ENCODE results near the gene ASB6.

Gene ASB6

GRCh38 chr9:129682381-129682780 is 40.4 kb upstream of the ASB6 start:
- Histone ChIP-seq H3F3A (ENCODE audit: insufficient read depth) (no peaks in the 10 kb centered on the region), H3K4me3 (ENCODE audit: insufficient read depth, low read length, poor library complexity, severe bottlenecking) (no peak overlapping the region), H3K36me3 (ENCODE audit: low read length) (no peaks in the 10 kb centered on the region), H3K27me3 (ENCODE audit: low read length) (no peaks in the 10 kb centered on the region), H3K27ac (ENCODE audit: low read depth, low read length) (no peak overlapping the region), H3K9ac (ENCODE audit: low read length) (no peak overlapping the region), H3K9me3 (ENCODE audit: insufficient read depth, low read length) (no peaks in the 10 kb centered on the region), H3K79me2 (ENCODE audit: insufficient read depth, low read length) (no peaks in the 10 kb centered on the region), H2AFZ (ENCODE audit: low read depth, low read length, severe bottlenecking) (no peak overlapping the region), H3K9me2 (replicated peaks; ENCODE audit: insufficient read depth, low read length) (no peaks in the 10 kb centered on the region), H3K4me2 (ENCODE audit: low read depth, low read length, poor library complexity, severe bottlenecking) (no peak overlapping the region), H4K20me1 (ENCODE audit: low read depth, low read length) (no peaks in the 10 kb centered on the region)
- no peak for TF ChIP-seq CTCF (IDR thresholded peaks at IDR 0.05; ENCODE audit: insufficient read depth, low read length, poor library complexity, severe bottlenecking)
- no peak for TF ChIP-seq EZH2phosphoT487 (conservative IDR thresholded peaks at IDR 0.05; ENCODE audit: low read length)

- H3K79me2 ChIP-seq (ENCODE audit: insufficient read depth, low read length), result no peaks in the 10 kb centered on the region
- TF ChIP-seq EZH2phosphoT487 (conservative IDR thresholded peaks at IDR 0.05; ENCODE audit: low read length) (no peak), CTCF (IDR thresholded peaks at IDR 0.05; ENCODE audit: insufficient read depth, low read length, poor library complexity, severe bottlenecking) (no peak)
- no peak overlapping the region for H2AFZ ChIP-seq (ENCODE audit: low read depth, low read length, severe bottlenecking)
- no peak overlapping the region for H3K4me3 ChIP-seq (ENCODE audit: insufficient read depth, low read length, poor library complexity, severe bottlenecking)
- H3K27me3 ChIP-seq (ENCODE audit: low read length), result no peaks in the 10 kb centered on the region
- no peak overlapping the region for H3K27ac ChIP-seq (ENCODE audit: low read depth, low read length)
- no peaks in the 10 kb centered on the region for H4K20me1 ChIP-seq (ENCODE audit: low read depth, low read length)
- H3K36me3 ChIP-seq (ENCODE audit: low read length), result no peaks in the 10 kb centered on the region
- H3K9me2 ChIP-seq (replicated peaks; ENCODE audit: insufficient read depth, low read length), result no peaks in the 10 kb centered on the region
- no peak overlapping the region for H3K9ac ChIP-seq (ENCODE audit: low read length)
- H3K4me2 ChIP-seq (ENCODE audit: low read depth, low read length, poor library complexity, severe bottlenecking), result no peak overlapping the region
- H3K9me3 ChIP-seq (ENCODE audit: insufficient read depth, low read length), result no peaks in the 10 kb centered on the region
- no peaks in the 10 kb centered on the region for H3F3A ChIP-seq (ENCODE audit: insufficient read depth)
These were observed 40.0 kb upstream of the ASB6 start for GRCh38 chr9:129681924-129682323.

GRCh38 chr9:129679537-129679936 is 37.6 kb upstream of the ASB6 start:
- no peaks in the 10 kb centered on the region for H4K20me1 ChIP-seq (ENCODE audit: low read depth, low read length)
- no peak overlapping the region for H3K27ac ChIP-seq (ENCODE audit: low read depth, low read length)
- H3K27me3 ChIP-seq (ENCODE audit: low read length), result no peaks in the 10 kb centered on the region
- H3K4me3 ChIP-seq (ENCODE audit: insufficient read depth, low read length, poor library complexity, severe bottlenecking), result no peak overlapping the region
- H3K36me3 ChIP-seq (ENCODE audit: low read length), result no peaks in the 10 kb centered on the region
- no peaks in the 10 kb centered on the region for H3F3A ChIP-seq (ENCODE audit: insufficient read depth)
- H3K9me2 ChIP-seq (replicated peaks; ENCODE audit: insufficient read depth, low read length), result no peaks in the 10 kb centered on the region
- H3K4me2 ChIP-seq (ENCODE audit: low read depth, low read length, poor library complexity, severe bottlenecking), result no peak overlapping the region
- H3K9me3 ChIP-seq (ENCODE audit: insufficient read depth, low read length), result no peaks in the 10 kb centered on the region
- H3K79me2 ChIP-seq (ENCODE audit: insufficient read depth, low read length), result no peaks in the 10 kb centered on the region
- TF ChIP-seq CTCF (IDR thresholded peaks at IDR 0.05; ENCODE audit: insufficient read depth, low read length, poor library complexity, severe bottlenecking), result no peak
- no peak for TF ChIP-seq EZH2phosphoT487 (conservative IDR thresholded peaks at IDR 0.05; ENCODE audit: low read length)
- no peak overlapping the region for H3K9ac ChIP-seq (ENCODE audit: low read length)
- no peak overlapping the region for H2AFZ ChIP-seq (ENCODE audit: low read depth, low read length, severe bottlenecking)

Measured in SU-DHL-6 (cell line).